Measurements from ENCODE around the gene ZNF280B.
"Not testable (repeated sequence)": the region's sequence is repeated elsewhere in the genome, so short reads cannot be mapped to it uniquely, and the experiment has no call there.

The ZNF280B gene

GRCh38 chr22:22506736-22507135 is 1.8 kb downstream of the ZNF280B start:
- DNase-seq = no peak

GRCh38 chr22:22498267-22498666 is 10.3 kb downstream of the ZNF280B start:
- no peak for DNase-seq

- DNase-seq = not testable (repeated sequence)
Observed at GRCh38 chr22:22491589-22491988, 17.0 kb downstream of the ZNF280B start.

- no peak for DNase-seq
Observed at GRCh38 chr22:22488736-22489135, 19.8 kb downstream of the ZNF280B start.

GRCh38 chr22:22487869-22488597 is 20.5 kb downstream of the ZNF280B start:
- no peak for DNase-seq

GRCh38 chr22:22487059-22487458 is 21.5 kb downstream of the ZNF280B start:
- no peak for DNase-seq

- DNase-seq = no peak
Observed at GRCh38 chr22:22486132-22486899, 22.2 kb downstream of the ZNF280B start.

GRCh38 chr22:22485524-22485923 is 23.0 kb downstream of the ZNF280B start:
- DNase-seq = no peak

- DNase-seq = no peak
Observed at GRCh38 chr22:22484023-22484422, 24.5 kb downstream of the ZNF280B start.

- no peak for DNase-seq
Observed at GRCh38 chr22:22480940-22481339, 27.6 kb downstream of the ZNF280B start.

- DNase-seq = no peak
Observed at GRCh38 chr22:22479999-22480532, 28.5 kb downstream of the ZNF280B start.

- DNase-seq = no peak
Observed at GRCh38 chr22:22479116-22479515, 29.4 kb downstream of the ZNF280B start.

GRCh38 chr22:22478470-22478869 is 30.1 kb downstream of the ZNF280B start:
- DNase-seq = no peak

- DNase-seq = no peak
Observed at GRCh38 chr22:22474733-22475132, 33.8 kb downstream of the ZNF280B start.

- not testable (repeated sequence) for DNase-seq
Observed at GRCh38 chr22:22471104-22471503, 37.4 kb downstream of the ZNF280B start.

- no peak for DNase-seq
Observed at GRCh38 chr22:22469527-22469926, 39.0 kb downstream of the ZNF280B start.

- DNase-seq = not testable (repeated sequence)
Observed at GRCh38 chr22:22468794-22469469, 39.6 kb downstream of the ZNF280B start.

- no peak for DNase-seq
Observed at GRCh38 chr22:22467112-22467511, 41.4 kb downstream of the ZNF280B start.

- DNase-seq = no peak
Observed at GRCh38 chr22:22465782-22466181, 42.8 kb downstream of the ZNF280B start.

- no peak for DNase-seq
Observed at GRCh38 chr22:22465094-22465602, 43.4 kb downstream of the ZNF280B start.

GRCh38 chr22:22464541-22465054 is 43.9 kb downstream of the ZNF280B start:
- DNase-seq = no peak

- peak; percentile 56 for DNase-seq
Observed at GRCh38 chr22:22463855-22464540, 44.5 kb downstream of the ZNF280B start.
